HL-60 (cell line): ENCODE data around the gene LPIN3.

ENCODE experiments used
- DNase-seq, 2 experiments: peaks; one replicate each; pipeline ENCODE4 v3.0.0-alpha.2; 2010 to 2020; ENCODE audit warnings: low read depth in 1 of 2, low spot score in 1 of 2
- H3K27ac ChIP-seq: fragments of 250-450 bp; sonication (Bioruptor Pico); replicated peaks from 2 replicates; pipeline ENCODE4 v1.5.1; 2020; ENCODE audit warnings: mild to moderate bottlenecking, moderate library complexity
- H3K27me3 ChIP-seq: fragments of 250-450 bp; sonication (Bioruptor Pico); 2 replicates; pipeline ENCODE4 v1.5.1; 2021; ENCODE audit warnings: mild to moderate bottlenecking, moderate library complexity; ENCODE audit not compliant: insufficient read depth, poor library complexity, severe bottlenecking
- H3K4me3 ChIP-seq: replicated peaks from 2 replicates; pipeline ENCODE4 v1.5.1; 2011; ENCODE audit warnings: mild to moderate bottlenecking, control low read depth, low read length; ENCODE audit not compliant: insufficient read depth
- GABPA ChIP-seq: IDR thresholded peaks from 2 replicates; pipeline ENCODE4 v1.6.1; 2012; ENCODE audit warnings: low read depth
- POLR2AphosphoS5 ChIP-seq: IDR thresholded peaks from 2 replicates; pipeline ENCODE4 v1.6.1; 2012; ENCODE audit warnings: low read depth
- REST ChIP-seq: IDR thresholded peaks from 2 replicates; pipeline ENCODE4 v1.6.1; 2012; ENCODE audit warnings: low read depth; ENCODE audit not compliant: insufficient replicate concordance
- SPI1 ChIP-seq: IDR thresholded peaks from 2 replicates; pipeline ENCODE4 v1.6.1; 2012; ENCODE audit warnings: low read depth, mild to moderate bottlenecking, borderline replicate concordance
- TF ChIP-seq, protein P1 (sequence below): IDR thresholded peaks from one replicate; pipeline ENCODE4 v1.5.1; 2011; ENCODE audit warnings: low read length, control low read depth, inconsistent platforms; ENCODE audit not compliant: insufficient read depth

Gene LPIN3

GRCh38 chr20:41300383-41300782 lies 40.2 kb upstream of the LPIN3 start:
- Histone ChIP-seq H3K27ac (no peak overlapping the region), H3K4me3 (no peak overlapping the region), H3K27me3 (no peaks in the 10 kb centered on the region)
- peak; percentile 28; the same call in 1 of the 2 replicates for TF ChIP-seq SPI1
- no peak for TF ChIP-seq POLR2AphosphoS5
- no peak for DNase-seq

GRCh38 chr20:41300886-41301285 lies 39.7 kb upstream of the LPIN3 start:
- no peak for TF ChIP-seq REST
- Histone ChIP-seq H3K27ac (no peak overlapping the region), H3K27me3 (no peaks in the 10 kb centered on the region), H3K4me3 (no peak overlapping the region)
- no peak for DNase-seq

DNA sequence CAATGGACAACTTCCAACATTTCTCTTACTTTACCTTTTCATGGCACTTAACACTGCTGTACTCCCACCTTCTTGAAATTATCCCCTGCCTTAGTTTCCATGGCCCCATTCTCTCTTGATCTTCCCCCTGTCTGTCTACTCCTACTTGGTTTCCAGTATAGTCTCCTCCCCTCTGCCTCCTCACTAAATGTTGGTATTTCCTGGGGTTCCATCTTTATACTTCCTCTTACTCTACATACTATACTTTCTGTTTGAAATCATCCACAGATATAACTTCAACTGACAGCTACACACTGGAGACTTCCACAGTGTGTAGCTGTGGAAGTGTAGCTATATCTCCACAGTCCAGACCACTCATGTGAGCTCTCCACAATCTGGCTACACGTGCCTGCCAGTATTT lies 36.6 kb upstream of the LPIN3 start:
- H3K27me3 ChIP-seq, result no peaks in the 10 kb centered on the region
- no peak for DNase-seq
- no peak overlapping the region for H3K4me3 ChIP-seq
- TF ChIP-seq REST, result no peak
- TF ChIP-seq, protein P1, sequence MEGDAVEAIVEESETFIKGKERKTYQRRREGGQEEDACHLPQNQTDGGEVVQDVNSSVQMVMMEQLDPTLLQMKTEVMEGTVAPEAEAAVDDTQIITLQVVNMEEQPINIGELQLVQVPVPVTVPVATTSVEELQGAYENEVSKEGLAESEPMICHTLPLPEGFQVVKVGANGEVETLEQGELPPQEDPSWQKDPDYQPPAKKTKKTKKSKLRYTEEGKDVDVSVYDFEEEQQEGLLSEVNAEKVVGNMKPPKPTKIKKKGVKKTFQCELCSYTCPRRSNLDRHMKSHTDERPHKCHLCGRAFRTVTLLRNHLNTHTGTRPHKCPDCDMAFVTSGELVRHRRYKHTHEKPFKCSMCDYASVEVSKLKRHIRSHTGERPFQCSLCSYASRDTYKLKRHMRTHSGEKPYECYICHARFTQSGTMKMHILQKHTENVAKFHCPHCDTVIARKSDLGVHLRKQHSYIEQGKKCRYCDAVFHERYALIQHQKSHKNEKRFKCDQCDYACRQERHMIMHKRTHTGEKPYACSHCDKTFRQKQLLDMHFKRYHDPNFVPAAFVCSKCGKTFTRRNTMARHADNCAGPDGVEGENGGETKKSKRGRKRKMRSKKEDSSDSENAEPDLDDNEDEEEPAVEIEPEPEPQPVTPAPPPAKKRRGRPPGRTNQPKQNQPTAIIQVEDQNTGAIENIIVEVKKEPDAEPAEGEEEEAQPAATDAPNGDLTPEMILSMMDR, result no peak
- TF ChIP-seq GABPA, result 0 out of 2 replicates have a peak, but pooled peaks have one; percentile 16
- TF ChIP-seq SPI1, result no peak
- no peak for TF ChIP-seq POLR2AphosphoS5
- H3K27ac ChIP-seq, result no peak overlapping the region

GRCh38 chr20:41304424-41305079 lies 36.1 kb upstream of the LPIN3 start:
- no peak for DNase-seq
- TF ChIP-seq SPI1, result no peak
- no peak for TF ChIP-seq GABPA
- no peak for TF ChIP-seq POLR2AphosphoS5
- no peak for TF ChIP-seq REST
- TF ChIP-seq, protein P1, result no peak
- H3K27ac ChIP-seq, result no peak overlapping the region
- H3K4me3 ChIP-seq, result no peak overlapping the region
- H3K27me3 ChIP-seq, result no peaks in the 10 kb centered on the region
